ENCODE results near the gene PTPRC.
"Not testable (repeated sequence)": the region's sequence is repeated elsewhere in the genome, so short reads cannot be mapped to it uniquely, and the experiment has no call there.

Gene PTPRC

GRCh38 chr1:198638894-198639635 lies at the start of gene PTPRC:
TSS of gene PTPRC (plus strand) at chr1:198639040. CDS start at chr1:198639269, 229 bp downstream.
- no peak for DNase-seq

- no peak for DNase-seq
These were observed 48.4 kb upstream of the PTPRC start for GRCh38 chr1:198590454-198590853.

GRCh38 chr1:198595765-198596164 lies 43.1 kb upstream of the PTPRC start:
- DNase-seq = no peak

- no peak for DNase-seq
These were observed 41.0 kb upstream of the PTPRC start for GRCh38 chr1:198597690-198598430.

- DNase-seq = no peak
These were observed 40.0 kb upstream of the PTPRC start for GRCh38 chr1:198598796-198599321.

GRCh38 chr1:198599749-198600148 lies 39.1 kb upstream of the PTPRC start:
- no peak for DNase-seq

GRCh38 chr1:198600906-198601305 lies 37.9 kb upstream of the PTPRC start:
- no peak for DNase-seq

- not testable (repeated sequence) for DNase-seq
These were observed 37.5 kb upstream of the PTPRC start for GRCh38 chr1:198601310-198601709.

GRCh38 chr1:198601936-198602889 lies 36.6 kb upstream of the PTPRC start:
- DNase-seq = no peak

- DNase-seq = no peak
These were observed 33.9 kb upstream of the PTPRC start for GRCh38 chr1:198604975-198605374.

- DNase-seq = no peak
These were observed 33.4 kb upstream of the PTPRC start for GRCh38 chr1:198605406-198605805.

GRCh38 chr1:198606020-198606438 lies 32.8 kb upstream of the PTPRC start:
- DNase-seq = no peak

- DNase-seq = no peak
These were observed 31.1 kb upstream of the PTPRC start for GRCh38 chr1:198607714-198608113.

- DNase-seq = no peak
These were observed 28.5 kb upstream of the PTPRC start for GRCh38 chr1:198610362-198610761.

GRCh38 chr1:198611219-198611618 lies 27.6 kb upstream of the PTPRC start:
- no peak for DNase-seq

- DNase-seq = no peak
These were observed 26.2 kb upstream of the PTPRC start for GRCh38 chr1:198612471-198613260.

GRCh38 chr1:198617406-198617805 lies 21.4 kb upstream of the PTPRC start:
- DNase-seq = no peak

GRCh38 chr1:198619375-198620140 lies 19.3 kb upstream of the PTPRC start:
- DNase-seq = no peak

- no peak for DNase-seq
These were observed 18.6 kb upstream of the PTPRC start for GRCh38 chr1:198620218-198620617.

GRCh38 chr1:198620951-198621824 lies 17.7 kb upstream of the PTPRC start:
- no peak for DNase-seq

All from NCI-H748 treated with DMSO at 0.1 percent for 48 hours (cell line).